B cell (primary cell): ENCODE results near the gene EVL. TPM values are rescaled to one million over a fixed set of nuclear protein-coding genes. Genes with fewer than 3 reads are reported as not detected.

Experiments
- ATAC-seq: fragments of 200-7000 bp; cut with Tn5 transposase; one replicate; pipeline ENCODE4 v1.10.0; 2021; ENCODE audit warnings: low read depth, mild to moderate bottlenecking, moderate number of reproducible peaks, moderate library complexity
- CTCF ChIA-PET: fragments of 350-600 bp; sonication (Branson Sonifier 250); formaldehyde crosslinking; loops from one replicate; lab custom pipeline; 2021; ENCODE audit warnings: antibody characterized with exemption, inconsistent platforms; lab: Charles Lee
- POLR2A ChIA-PET: fragments of 350-600 bp; sonication (Branson Sonifier 250); formaldehyde crosslinking; loops from one replicate; lab custom pipeline; 2021; ENCODE audit warnings: antibody characterized with exemption; lab: Charles Lee
- DNase-seq: peaks from one replicate; pipeline ENCODE4 v3.0.0; 2013
- H2AFZ ChIP-seq: 2 replicates; pipeline ENCODE4 v1.6.1; 2012; ENCODE audit warnings: mild to moderate bottlenecking, low read depth, low read length; ENCODE audit not compliant: insufficient read depth, poor library complexity, severe bottlenecking
- H3K27ac ChIP-seq, 2 donors: 1 replicate in 1 of 2; 2 replicates in 1 of 2; pipeline ENCODE4 v1.5.1; 2012 to 2013; ENCODE audit warnings: low read length in 2 of 2, mild to moderate bottlenecking in 2 of 2, moderate library complexity in 1 of 2
- H3K27me3 ChIP-seq, 4 experiments: fragments of 200-600 bp in 1 of 4; sonication (generic) in 1 of 4; replicated peaks in 1 of 4; 1 replicate in 2 of 4; 2 replicates in 2 of 4; pipeline versions ENCODE4 v1.6.1 to v1.7.0; 2013 to 2016; ENCODE audit warnings: low read length in 3 of 4, mild to moderate bottlenecking in 2 of 4, mixed read lengths in 1 of 4, moderate library complexity in 1 of 4; ENCODE audit not compliant: insufficient read depth in 4 of 4, control insufficient read depth in 3 of 4; ENCODE audit errors: control extremely low read depth in 1 of 4
- H3K36me3 ChIP-seq, 2 experiments: replicated peaks in 1 of 2; 1 replicate in 1 of 2; 2 replicates in 1 of 2; pipeline versions ENCODE4 v1.6.1 to v1.7.1; 2013; ENCODE audit warnings: low read length in 1 of 2; ENCODE audit not compliant: insufficient read depth in 2 of 2, control insufficient read depth in 1 of 2; ENCODE audit errors: control extremely low read depth in 1 of 2, extremely low read depth in 1 of 2
- H3K4me1 ChIP-seq, 2 donors: fragments of 200-600 bp in 1 of 2; sonication (generic) in 1 of 2; 1 replicate in 1 of 2; 2 replicates in 1 of 2; pipeline versions ENCODE4 v1.5.1 to v1.6.1; 2013 to 2017; ENCODE audit warnings: low read length in 2 of 2; ENCODE audit not compliant: control insufficient read depth in 2 of 2, insufficient read depth in 2 of 2
- H3K4me2 ChIP-seq: replicated peaks from 2 replicates; pipeline ENCODE3; 2012; ENCODE audit warnings: mild to moderate bottlenecking, low read depth, low read length; ENCODE audit not compliant: poor library complexity, severe bottlenecking
- H3K4me3 ChIP-seq, 5 experiments: fragments of 200-600 bp in 1 of 5; sonication (generic) in 1 of 5; 1 replicate in 3 of 5; 2 replicates in 2 of 5; pipeline versions ENCODE4 v1.5.1 to v1.7.0; 2011 to 2016; ENCODE audit warnings: low read length in 4 of 5, mild to moderate bottlenecking in 4 of 5, low read depth in 2 of 5, control low read depth in 1 of 5, moderate library complexity in 1 of 5; ENCODE audit not compliant: insufficient read depth in 1 of 5; ENCODE audit errors: control extremely low read depth in 1 of 5, extremely low read depth in 1 of 5
- H3K79me2 ChIP-seq: fragments of 200-600 bp; sonication (generic); one replicate; pipeline ENCODE4 v1.6.0; 2016; ENCODE audit warnings: low read length; ENCODE audit not compliant: control insufficient read depth, insufficient read depth
- H3K9ac ChIP-seq: fragments of 200-600 bp; sonication (generic); 2 replicates; pipeline ENCODE4 v1.6.1; 2017; ENCODE audit warnings: mild to moderate bottlenecking, low read length, moderate library complexity
- H3K9me3 ChIP-seq, 3 donors: one replicate each; pipeline versions ENCODE4 v1.6.1 to v1.7.1; 2013; ENCODE audit warnings: low read length in 2 of 3; ENCODE audit not compliant: control insufficient read depth in 2 of 3, insufficient read depth in 1 of 3; ENCODE audit errors: control extremely low read depth in 1 of 3
- H4K20me1 ChIP-seq: 2 replicates; pipeline ENCODE4 v1.6.0; 2012; ENCODE audit warnings: mild to moderate bottlenecking, low read length; ENCODE audit not compliant: insufficient read depth, control insufficient read depth, poor library complexity, severe bottlenecking
- H3K27ac Mint-ChIP-seq: one replicate; pipeline ENCODE4 v1.8.0; 2021; ENCODE audit warnings: mixed read lengths
- H3K27me3 Mint-ChIP-seq: one replicate; pipeline ENCODE4 v1.8.0; 2021; ENCODE audit warnings: mixed read lengths
- H3K4me1 Mint-ChIP-seq: one replicate; pipeline ENCODE4 v1.8.0; 2021; ENCODE audit warnings: mixed read lengths
- H3K4me3 Mint-ChIP-seq: one replicate; pipeline ENCODE4 v1.8.0; 2021; ENCODE audit warnings: mixed read lengths
- H3K9me3 Mint-ChIP-seq: one replicate; pipeline ENCODE4 v1.8.0; 2022; ENCODE audit warnings: mixed read lengths; ENCODE audit not compliant: insufficient read depth
- CTCF ChIP-seq: fragments of 200-600 bp; IDR thresholded peaks from one replicate; pipeline ENCODE4 v1.8.0; 2022; ENCODE audit warnings: antibody characterized with exemption, mild to moderate bottlenecking
- EZH2 ChIP-seq: IDR thresholded peaks from 2 replicates; pipeline ENCODE4 v1.6.1; 2012; ENCODE audit warnings: borderline replicate concordance, low read depth, mild to moderate bottlenecking, moderate library complexity, low read length; ENCODE audit not compliant: insufficient read depth, poor library complexity, severe bottlenecking
- WGBS: methylation state at CpG from one replicate; pipeline ENCODE4 v1.1.5; 2013; ENCODE audit warnings: missing lambda C conversion rate; ENCODE audit not compliant: insufficient coverage; 5-methylcytosine and 5-hydroxymethylcytosine counted together
- intact Hi-C: fragments of 100-400 bp; cut with micrococcal nuclease; formaldehyde crosslinking; loops from one replicate; pipeline ENCODE4 v1.10.0; 2022
- polyA plus RNA-seq: library from polyadenylated mRNA; depleted of rRNA; stranded (reverse); fragments of >200 nt; gene quantifications from 2 replicates; pipeline ENCODE4 v1.2.3, GENCODE V29; 2012
- total RNA-seq, 2 donors: library from RNA; stranded (reverse); fragments of 120-200 nt in 1 of 2; gene quantifications; 1 replicate in 1 of 2; 2 replicates in 1 of 2; pipeline versions ENCODE4 v1.2.3 to v1.2.4, GENCODE V29; 2013 to 2022

EVL gene
- total and polyA plus RNA-seq, 2 donors (not counting 1 experiment from before 2014, with no cell fraction given), result 486 to 892 TPM

- no peak overlapping the region for H3K4me3 Mint-ChIP-seq
- CTCF ChIA-PET, result interaction anchor here (0.6 to 6.2 kb wide), 4 partner anchors 13 to 156 kb away, joined by 3 to 27 read pairs (median 4); no protein-coding TSS in a partner anchor
Observed at GRCh38 chr14:100091386-100091785, 26.2 kb downstream of the EVL start.

GRCh38 chr14:100092832-100093231 is 27.6 kb downstream of the EVL start:
- DNase-seq, result no peak
- Mint-ChIP-seq H3K9me3 (no peaks in the 10 kb centered on the region), H3K4me3 (no peak overlapping the region), H3K27me3 (no peaks in the 10 kb centered on the region), H3K4me1 (peaks cover 18% of the 10 kb centered on the region), H3K27ac (no peak overlapping the region)
- POLR2A ChIA-PET, result no interaction called here
- Histone ChIP-seq H2AFZ (no peak overlapping the region), H3K9ac (no peak overlapping the region), H3K36me3 (peaks cover 30 to 94% of the 10 kb centered on the region in 2 experiments), H3K27ac (no peak overlapping the region), H3K79me2 (peaks cover 100% of the 10 kb centered on the region), H3K4me1 (no peaks in the 10 kb centered on the region), H4K20me1 (peaks cover 95% of the 10 kb centered on the region), H3K4me2 (no peak overlapping the region), H3K4me3 (no peak overlapping the region), H3K9me3 (no peaks in the 10 kb centered on the region), H3K27me3 (no peaks in the 10 kb centered on the region)
- TF ChIP-seq CTCF (no peak), EZH2 (no peak)
- intact Hi-C loops, result no loop called here
- CTCF ChIA-PET, result interaction anchor here (6.2 kb wide), 1 partner anchor 16 kb away, joined by 27 read pairs; no protein-coding TSS in a partner anchor
- no peak for ATAC-seq
- whole genome bisulfite sequencing, result 100% methylated on average over 1 of the region's 1 CpG

More at GRCh38 chr14:100091386-100091785, 26.2 kb downstream of the EVL start:
- intact Hi-C loops, result no loop called here
- peaks cover 21% of the 10 kb centered on the region for H3K4me1 Mint-ChIP-seq
- Histone ChIP-seq H3K9me3 (no peaks in the 10 kb centered on the region), H4K20me1 (peaks cover 94% of the 10 kb centered on the region), H3K27me3 (no peaks in the 10 kb centered on the region), H3K9ac (no peak overlapping the region), H3K36me3 (peaks cover 28 to 94% of the 10 kb centered on the region in 2 experiments), H3K4me3 (no peak overlapping the region), H3K4me1 (no peaks in the 10 kb centered on the region), H3K27ac (no peak overlapping the region), H3K4me2 (no peak overlapping the region), H2AFZ (no peak overlapping the region), H3K79me2 (peaks cover 100% of the 10 kb centered on the region)
- 90% methylated on average over 6 of the region's 7 CpGs for WGBS
- POLR2A ChIA-PET, result no interaction called here
- no peak for ATAC-seq
- no peaks in the 10 kb centered on the region for H3K9me3 Mint-ChIP-seq
- no peak for TF ChIP-seq CTCF
- no peak for TF ChIP-seq EZH2
- no peak overlapping the region for H3K27ac Mint-ChIP-seq
- no peak for DNase-seq
- H3K27me3 Mint-ChIP-seq, result no peaks in the 10 kb centered on the region
